GM18870 (cell line): ENCODE measurements around the gene MYORG.
A peak's percentile ranks its signal among the peaks of the same experiment; 100 is the strongest.

Source experiments
- ATAC-seq: cut with Tn5 transposase; IDR thresholded peaks from one replicate; pipeline ENCODE4 v1.9.1; 2021; ENCODE audit warnings: moderate library complexity; ENCODE audit not compliant: unreplicated experiment

MYORG gene

DNA sequence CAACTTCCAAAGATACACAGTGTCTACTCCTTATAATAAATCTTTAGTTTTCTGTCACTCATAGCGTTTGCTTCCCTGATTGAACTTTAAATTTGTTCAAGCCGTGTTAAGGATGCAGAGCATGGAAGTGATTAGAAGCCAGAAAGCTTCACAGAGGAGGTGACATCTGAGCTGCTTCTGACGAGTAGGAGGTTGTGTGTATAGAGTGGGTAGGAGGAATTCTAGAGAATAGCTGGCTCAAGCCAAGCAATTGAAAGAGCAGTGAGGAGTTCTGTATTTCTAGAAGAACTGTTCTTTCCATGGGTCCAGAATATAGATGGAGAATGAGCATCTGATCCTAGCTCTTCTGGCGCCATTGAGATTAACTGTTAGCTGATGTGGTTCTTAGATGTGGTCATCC lies 41.3 kb downstream of the MYORG start:
- ATAC-seq, result no peak

DNA sequence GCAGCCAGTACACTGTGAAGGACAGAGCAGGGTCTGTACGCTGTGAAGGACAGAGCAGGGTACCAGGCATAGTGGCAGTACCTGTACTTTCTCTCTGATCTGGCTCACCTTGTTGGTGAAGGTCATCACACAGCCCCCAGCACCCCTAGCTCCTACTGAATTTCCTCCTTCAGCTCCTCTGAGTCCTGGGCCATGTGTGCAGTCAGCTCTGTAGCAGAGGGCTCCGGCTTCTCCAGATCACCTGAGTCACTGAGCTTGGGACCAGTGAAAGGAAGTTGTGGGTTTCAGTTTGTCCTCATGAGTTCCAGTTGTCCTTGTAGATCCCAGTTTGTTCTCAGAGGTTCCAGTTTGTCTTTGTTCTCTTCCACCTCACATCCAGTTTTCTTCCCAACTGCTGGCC lies 41.8 kb downstream of the MYORG start:
- ATAC-seq, result no peak

DNA sequence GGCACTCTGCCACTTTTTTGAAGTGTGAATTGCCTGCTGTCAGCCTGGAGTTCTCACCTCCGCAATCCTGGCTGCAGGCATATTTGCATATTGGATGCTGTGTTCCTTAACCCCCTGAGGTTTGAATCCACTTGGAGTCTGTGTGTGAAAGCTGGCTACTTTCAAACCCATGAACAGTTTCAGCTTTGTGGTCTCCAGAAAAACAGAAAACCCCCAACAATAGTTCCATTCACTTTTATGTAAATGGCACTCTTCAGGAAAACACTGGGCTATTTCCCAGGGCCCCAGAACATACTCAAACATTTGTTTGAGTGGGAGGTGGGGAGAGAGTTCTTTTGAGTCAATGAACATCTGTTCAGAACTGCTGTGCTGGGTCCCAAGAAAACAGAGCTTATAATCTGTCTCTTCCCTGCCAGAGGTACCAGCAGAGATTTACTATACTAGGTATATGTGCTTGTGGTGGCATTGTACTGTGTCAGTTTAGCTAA lies 42.3 kb downstream of the MYORG start:
- ATAC-seq, result no peak

DNA sequence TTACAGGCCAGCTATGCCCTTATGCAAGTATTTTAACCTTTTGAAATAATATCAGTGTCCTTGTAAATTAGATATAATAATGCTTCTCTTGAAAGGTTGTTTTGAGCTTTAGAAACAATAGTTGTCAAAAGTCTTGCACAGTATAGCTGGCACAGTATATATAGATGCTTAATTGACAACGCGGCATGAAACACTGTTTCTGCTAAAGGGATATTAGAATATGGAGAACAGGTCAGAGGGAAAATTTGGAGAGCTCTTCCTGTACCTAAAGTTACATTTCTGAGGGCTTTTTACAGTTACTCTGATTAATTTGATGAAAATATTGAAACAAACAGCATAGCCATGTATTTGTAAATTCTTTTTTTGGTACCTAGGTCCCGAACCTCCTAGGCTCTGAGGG lies 42.9 kb downstream of the MYORG start:
- no peak for ATAC-seq

DNA sequence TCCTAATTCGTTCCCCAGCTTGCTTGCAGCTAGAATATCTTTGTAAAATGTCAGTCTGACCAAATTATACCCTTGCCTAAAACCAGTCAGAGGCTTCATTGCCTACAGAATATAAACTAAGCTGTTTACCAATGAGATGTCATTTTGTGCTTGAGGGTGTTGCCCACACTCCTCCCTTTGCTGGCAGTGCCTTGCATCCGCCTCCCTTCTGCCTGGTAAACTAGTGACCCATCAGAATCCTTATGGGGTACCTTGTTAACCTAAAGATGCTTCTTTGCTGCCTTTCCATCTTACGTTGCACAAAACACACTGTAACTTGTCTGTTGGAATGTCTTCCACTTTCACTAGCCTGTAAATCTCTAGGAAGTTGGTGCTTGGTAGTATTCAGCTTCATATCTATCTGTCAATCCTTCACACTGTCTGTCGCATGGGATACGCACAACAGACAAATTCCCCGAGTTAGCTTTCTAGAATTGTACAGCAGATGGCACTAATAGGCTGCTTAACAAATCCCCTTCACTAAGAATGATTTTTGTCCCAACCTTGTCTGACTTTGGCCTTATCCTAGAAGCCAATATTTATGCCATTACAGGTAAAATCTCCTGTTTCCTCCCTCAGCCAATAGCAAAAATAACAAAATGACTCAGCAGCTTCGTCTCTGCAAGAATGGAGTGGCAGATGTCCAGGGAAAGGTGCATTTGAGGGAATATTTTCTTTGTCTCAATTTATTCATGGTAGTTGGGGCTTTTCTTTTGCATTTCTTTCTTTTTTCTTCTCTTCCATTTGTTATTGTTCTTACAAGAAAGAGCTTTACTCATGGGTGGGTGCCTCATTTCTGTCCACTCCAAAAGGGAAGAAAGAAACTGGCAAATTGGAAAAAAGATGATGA lies 44.4 kb downstream of the MYORG start:
- ATAC-seq, result no peak

DNA sequence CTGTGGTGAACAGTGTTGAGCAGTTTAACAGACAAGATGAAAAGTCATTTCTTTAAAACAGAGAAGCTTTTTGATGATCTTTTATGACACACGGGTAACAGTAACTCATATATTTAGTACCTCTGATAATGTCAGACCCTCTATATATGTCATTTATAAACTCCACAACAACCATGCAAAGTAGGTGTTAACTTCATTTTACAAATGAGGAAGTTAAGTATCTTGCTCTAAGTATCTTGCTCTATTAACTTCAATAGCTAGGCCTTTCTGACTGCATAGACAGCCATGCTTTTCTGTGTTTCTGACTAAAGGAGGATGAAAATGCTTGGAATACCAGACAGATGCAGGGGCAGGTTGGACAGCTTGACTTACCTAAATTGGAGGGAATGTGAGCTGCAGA lies 45.5 kb downstream of the MYORG start:
- ATAC-seq, result no peak

DNA sequence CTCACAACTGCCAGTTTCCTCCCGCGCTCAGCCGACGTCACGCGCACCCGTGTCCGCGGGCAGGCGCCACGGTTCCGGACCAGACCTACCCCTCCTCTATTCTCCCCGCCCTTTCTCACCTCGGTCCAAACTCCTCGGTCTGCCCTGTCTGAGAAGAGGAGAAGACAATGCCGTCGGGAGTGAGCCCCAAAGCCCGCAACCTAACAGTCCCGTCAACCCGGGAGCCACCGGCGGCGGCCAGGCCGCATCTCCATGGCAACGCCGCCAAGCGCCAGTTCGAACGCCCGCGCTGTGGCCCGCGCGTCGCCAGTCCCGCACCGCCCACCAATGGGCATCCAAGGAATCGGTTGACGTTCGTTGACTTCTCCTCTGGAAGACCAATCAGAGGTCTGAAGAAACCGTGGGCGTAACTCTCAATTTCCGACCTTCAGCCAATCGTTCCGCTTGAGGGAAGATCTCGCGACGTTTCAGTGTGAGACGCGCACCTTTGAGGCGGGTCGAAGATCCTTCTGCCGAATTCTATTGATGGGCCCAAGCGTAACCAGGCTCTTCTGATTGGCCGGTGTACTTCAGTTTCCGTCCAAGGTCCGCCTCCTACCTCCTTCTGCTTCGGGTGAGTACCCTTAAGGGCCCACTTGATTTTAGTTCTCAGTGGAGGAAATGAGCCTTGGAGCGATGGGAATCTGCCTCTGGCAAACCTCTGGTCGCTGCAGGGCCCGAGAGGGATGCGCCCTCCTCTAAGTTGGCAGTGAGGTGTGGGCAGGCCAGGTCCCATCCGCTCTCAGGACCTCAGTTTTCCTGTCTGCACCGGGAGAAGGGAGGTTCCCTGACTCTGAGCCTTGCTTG lies 47.5 kb downstream of the MYORG start, which contains the start of the genes KIF24 and NUDT2:
TSS of gene KIF24 (minus strand) at position 282 of the 846 bp plus-strand sequence. CDS start 17,922 bp downstream, outside the sequence.
TSS of gene NUDT2 (plus strand) at position 583 of the 846 bp plus-strand sequence. CDS start 9,471 bp downstream, outside the sequence.
- peak; percentile 95 for ATAC-seq

DNA sequence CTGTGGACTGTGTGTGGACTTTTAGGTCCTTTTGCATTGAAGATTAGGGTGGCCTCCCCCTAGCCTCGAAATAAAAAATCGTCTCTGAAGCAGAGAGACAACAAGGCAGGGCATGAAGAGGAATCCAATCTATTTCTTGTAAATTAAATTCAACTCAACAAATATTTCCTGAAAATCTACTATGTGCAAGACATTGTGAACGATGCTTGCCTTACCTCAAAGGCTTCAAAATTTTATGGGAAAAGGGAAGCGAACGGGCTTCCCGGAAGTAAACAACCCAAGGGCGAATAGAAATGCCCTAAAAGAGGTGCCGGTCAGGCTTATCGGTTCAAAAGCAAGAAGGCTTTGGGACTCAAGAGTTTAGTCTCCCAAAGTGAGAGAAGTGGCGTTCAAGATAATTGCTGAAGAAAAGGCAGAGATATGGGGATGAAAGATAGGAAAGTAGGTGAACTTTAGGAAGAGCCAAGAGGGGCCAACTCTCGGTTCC lies 48.2 kb downstream of the MYORG start:
- no peak for ATAC-seq

DNA sequence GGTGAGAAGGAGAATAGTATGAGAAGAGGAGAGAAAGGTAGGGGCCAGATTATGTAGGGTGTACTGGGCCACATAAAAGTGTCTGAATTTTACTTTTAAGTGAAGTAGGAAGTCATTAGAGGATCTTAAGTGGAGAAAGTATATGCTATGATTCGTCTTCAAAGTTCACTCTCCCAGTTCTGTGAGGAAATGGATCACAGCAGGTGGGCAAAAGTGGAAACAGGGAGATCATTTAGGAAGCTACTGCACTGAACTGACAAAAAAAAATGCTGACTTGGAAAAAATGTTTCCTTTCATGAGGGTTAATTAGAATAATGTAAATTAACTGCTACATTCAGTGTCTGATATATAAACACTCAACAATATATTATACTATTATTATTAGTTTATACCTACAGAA lies 50.0 kb downstream of the MYORG start:
- ATAC-seq, result no peak

DNA sequence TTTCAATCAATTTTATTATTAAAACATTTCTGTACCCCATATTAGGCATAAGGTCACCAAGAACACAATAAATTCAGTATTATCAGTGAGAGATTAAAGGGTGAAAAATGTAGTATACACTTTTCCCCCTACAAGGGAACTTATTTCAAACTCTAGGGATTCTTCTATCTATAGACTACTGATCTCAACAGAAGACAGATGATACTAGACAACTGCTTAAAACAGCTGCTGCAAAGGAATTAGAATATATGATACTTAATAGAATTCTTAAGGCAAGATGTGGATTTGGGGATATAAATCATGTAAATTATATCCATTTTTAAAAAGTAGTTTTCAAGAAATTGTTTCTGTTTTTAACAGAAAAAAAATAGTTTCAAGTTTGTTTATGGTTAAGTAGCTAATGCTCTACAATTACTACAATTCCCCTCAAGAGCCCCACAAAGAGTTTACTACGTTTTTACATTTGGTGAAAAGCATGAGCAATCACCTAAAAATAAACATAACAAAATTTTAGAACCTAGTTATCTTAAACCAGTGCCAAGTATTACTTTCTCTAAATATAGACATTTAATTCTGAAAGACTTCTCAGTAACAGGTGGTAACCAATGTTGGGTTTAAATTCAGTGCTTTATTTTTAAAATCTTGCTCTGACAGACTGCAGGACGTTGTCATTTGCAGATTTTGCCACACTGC lies 53.7 kb downstream of the MYORG start:
- no peak for ATAC-seq

DNA sequence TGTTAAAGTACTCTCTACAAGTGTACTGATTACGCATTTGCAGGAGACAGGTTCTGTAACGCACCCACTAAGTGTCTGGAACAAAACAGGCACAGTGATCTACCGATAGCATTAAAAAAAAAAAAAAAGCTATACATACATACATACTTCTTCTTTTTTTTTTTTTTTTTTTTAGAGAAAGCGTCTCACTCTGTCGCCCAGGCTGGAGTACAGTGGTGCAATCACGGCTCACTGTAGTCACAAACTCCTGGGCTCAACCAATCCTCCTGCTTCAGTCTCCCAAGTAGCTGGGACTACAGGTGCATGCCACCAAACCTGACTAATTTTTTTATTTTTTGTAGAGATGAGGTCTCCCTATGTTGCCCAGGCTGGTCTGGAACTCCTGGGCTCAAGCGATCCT lies 55.2 kb downstream of the MYORG start:
- ATAC-seq, result no peak

DNA sequence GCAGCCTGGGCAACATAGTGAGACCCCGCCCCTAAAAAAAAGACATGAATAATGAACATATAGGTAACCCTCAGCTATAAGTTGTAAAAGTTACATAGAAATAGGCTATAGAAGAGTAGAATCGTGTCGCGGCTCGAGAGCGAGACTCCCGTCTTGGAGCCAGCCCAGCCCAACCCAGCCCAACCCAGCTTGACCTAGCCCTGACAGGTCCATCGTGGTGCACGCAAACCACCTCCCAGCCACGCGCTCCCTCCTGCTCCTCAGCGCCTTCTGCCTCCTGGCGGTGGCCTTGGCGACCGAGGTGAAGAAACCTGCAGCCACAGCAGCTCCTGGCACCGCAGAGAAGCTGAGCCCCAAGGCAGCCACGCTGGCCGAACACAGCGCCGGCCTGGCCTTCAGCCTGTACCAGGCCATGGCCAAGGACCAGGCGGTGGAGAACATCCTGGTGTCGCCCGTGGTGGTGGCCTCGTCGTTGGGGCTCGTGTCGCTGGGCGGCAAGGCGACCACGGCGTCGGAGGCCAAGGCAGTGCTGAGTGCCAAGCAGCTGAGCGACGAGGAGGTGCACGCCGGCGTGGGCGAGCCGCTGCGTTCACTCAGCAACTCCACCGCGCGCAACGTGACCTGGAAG lies 58.4 kb downstream of the MYORG start:
- no peak for ATAC-seq

DNA sequence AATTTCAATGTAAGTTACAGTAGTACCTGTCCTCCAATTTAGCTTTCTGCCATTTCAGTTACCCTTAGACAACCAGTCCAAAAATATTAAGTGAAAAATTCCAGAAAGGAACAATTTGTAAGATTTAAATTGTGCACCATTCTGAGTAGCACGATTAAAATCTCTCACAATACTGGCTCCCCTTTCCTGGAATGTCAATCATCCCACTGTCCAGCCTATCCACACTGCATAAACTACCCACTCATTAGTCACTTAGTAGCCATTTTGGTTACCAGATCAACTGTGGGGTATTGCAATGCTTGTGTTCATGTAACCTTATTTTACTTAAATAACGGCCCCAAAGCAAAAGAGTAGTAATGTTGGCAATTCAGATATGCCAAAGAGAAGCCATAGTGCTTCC lies 59.3 kb downstream of the MYORG start:
- ATAC-seq, result no peak
